ENCODE measurements around the gene UBTD1. TPM values are rescaled to one million over a fixed set of nuclear protein-coding genes. Genes with fewer than 3 reads are reported as not detected.

The UBTD1 gene
- polyA plus RNA-seq, 1 donor (not counting 4 experiments of a cell fraction or from before 2014, with no cell fraction given) = 12.0 TPM

DNA sequence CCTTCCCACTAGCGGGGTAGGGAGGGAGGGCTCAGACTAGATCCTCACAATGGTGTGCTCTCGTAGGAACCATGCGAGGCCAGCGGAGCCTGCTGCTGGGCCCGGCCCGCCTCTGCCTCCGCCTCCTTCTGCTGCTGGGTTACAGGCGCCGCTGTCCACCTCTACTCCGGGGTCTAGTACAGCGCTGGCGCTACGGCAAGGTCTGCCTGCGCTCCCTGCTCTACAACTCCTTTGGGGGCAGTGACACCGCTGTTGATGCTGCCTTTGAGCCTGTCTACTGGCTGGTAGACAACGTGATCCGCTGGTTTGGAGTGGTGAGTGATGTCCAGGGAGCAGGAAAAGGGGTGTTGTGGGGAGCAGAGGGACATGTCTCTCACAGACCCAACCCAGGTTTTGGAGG, 47.1 kb upstream of the UBTD1 start:
- Histone ChIP-seq H3K4me1 (ENCODE audit: control insufficient read depth, extremely low read depth, insufficient read depth, low read length) (peaks cover 16% of the 10 kb centered on the region), H3K79me2 (ENCODE audit: control insufficient read depth, insufficient read depth, low read length) (peaks cover 58% of the 10 kb centered on the region), H3K9me3 (ENCODE audit: control insufficient read depth, low read depth, low read length) (no peaks in the 10 kb centered on the region), H3K4me2 (ENCODE audit: control insufficient read depth, extremely low read depth, insufficient read depth, low read depth, low read length) (no peak overlapping the region), H3K9me1 (ENCODE audit: control insufficient read depth, extremely low read depth, insufficient read depth, low read length) (peaks cover 2% of the 10 kb centered on the region), H3K4me3 (ENCODE audit: control insufficient read depth in 2 of 3, extremely low read depth in 1 of 3, insufficient read depth in 2 of 3, low read depth in 1 of 3, low read length in 3 of 3) (no peak overlapping the region), H4K20me1 (ENCODE audit: control insufficient read depth, extremely low read depth, insufficient read depth, low read length) (no peaks in the 10 kb centered on the region), H3K9ac (ENCODE audit: control insufficient read depth, extremely low read depth, insufficient read depth, low read length) (no peak overlapping the region), H3K27ac (ENCODE audit: control insufficient read depth, insufficient read depth, low read length) (no peak overlapping the region), H2AFZ (ENCODE audit: control insufficient read depth, low read length) (no peak overlapping the region), H3K27me3 (ENCODE audit: control insufficient read depth, extremely low read depth, insufficient read depth, low read length) (no peaks in the 10 kb centered on the region), H3K36me3 (ENCODE audit: control insufficient read depth in 2 of 2, extremely low read depth in 1 of 2, insufficient read depth in 2 of 2, low read length in 2 of 2) (peaks cover 31 to 32% of the 10 kb centered on the region in 2 experiments)
- DNase-seq (ENCODE audit: low read depth, low spot score) (no peak), FAIRE-seq (no peak)
- dilution Hi-C loops (cut with MboI; ENCODE audit: extremely low pct_ligation_motif_present, low sequenced_read_pairs) = no loop called here
- no peak for TF ChIP-seq EZH2 (IDR thresholded peaks at IDR 0.05; ENCODE audit: low read length)
- TF ChIP-seq, protein P1, sequence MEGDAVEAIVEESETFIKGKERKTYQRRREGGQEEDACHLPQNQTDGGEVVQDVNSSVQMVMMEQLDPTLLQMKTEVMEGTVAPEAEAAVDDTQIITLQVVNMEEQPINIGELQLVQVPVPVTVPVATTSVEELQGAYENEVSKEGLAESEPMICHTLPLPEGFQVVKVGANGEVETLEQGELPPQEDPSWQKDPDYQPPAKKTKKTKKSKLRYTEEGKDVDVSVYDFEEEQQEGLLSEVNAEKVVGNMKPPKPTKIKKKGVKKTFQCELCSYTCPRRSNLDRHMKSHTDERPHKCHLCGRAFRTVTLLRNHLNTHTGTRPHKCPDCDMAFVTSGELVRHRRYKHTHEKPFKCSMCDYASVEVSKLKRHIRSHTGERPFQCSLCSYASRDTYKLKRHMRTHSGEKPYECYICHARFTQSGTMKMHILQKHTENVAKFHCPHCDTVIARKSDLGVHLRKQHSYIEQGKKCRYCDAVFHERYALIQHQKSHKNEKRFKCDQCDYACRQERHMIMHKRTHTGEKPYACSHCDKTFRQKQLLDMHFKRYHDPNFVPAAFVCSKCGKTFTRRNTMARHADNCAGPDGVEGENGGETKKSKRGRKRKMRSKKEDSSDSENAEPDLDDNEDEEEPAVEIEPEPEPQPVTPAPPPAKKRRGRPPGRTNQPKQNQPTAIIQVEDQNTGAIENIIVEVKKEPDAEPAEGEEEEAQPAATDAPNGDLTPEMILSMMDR (optimal IDR thresholded peaks at IDR 0.05 in 1 of 3, IDR thresholded peaks at IDR 0.05 in 1 of 3, conservative IDR thresholded peaks at IDR 0.05 in 1 of 3; ENCODE audit: extremely low read depth in 1 of 3, insufficient read depth in 2 of 3, low read length in 3 of 3) = no peak

GRCh38 chr10:97452352-97452751, 46.4 kb upstream of the UBTD1 start:
- Histone ChIP-seq H3K79me2 (ENCODE audit: control insufficient read depth, insufficient read depth, low read length) (peaks cover 51% of the 10 kb centered on the region), H3K4me2 (ENCODE audit: control insufficient read depth, extremely low read depth, insufficient read depth, low read depth, low read length) (no peak overlapping the region), H3K9me3 (ENCODE audit: control insufficient read depth, low read depth, low read length) (no peaks in the 10 kb centered on the region), H3K4me1 (ENCODE audit: control insufficient read depth, extremely low read depth, insufficient read depth, low read length) (peaks cover 9% of the 10 kb centered on the region), H3K27ac (ENCODE audit: control insufficient read depth, insufficient read depth, low read length) (no peak overlapping the region), H2AFZ (ENCODE audit: control insufficient read depth, low read length) (no peak overlapping the region), H3K4me3 (ENCODE audit: control insufficient read depth in 2 of 3, extremely low read depth in 1 of 3, insufficient read depth in 2 of 3, low read depth in 1 of 3, low read length in 3 of 3) (no peak overlapping the region), H3K36me3 (ENCODE audit: control insufficient read depth in 2 of 2, extremely low read depth in 1 of 2, insufficient read depth in 2 of 2, low read length in 2 of 2) (peaks cover 35 to 38% of the 10 kb centered on the region in 2 experiments), H3K9ac (ENCODE audit: control insufficient read depth, extremely low read depth, insufficient read depth, low read length) (no peak overlapping the region), H3K9me1 (ENCODE audit: control insufficient read depth, extremely low read depth, insufficient read depth, low read length) (peaks cover 2% of the 10 kb centered on the region), H3K27me3 (ENCODE audit: control insufficient read depth, extremely low read depth, insufficient read depth, low read length) (no peaks in the 10 kb centered on the region), H4K20me1 (ENCODE audit: control insufficient read depth, extremely low read depth, insufficient read depth, low read length) (no peaks in the 10 kb centered on the region)
- TF ChIP-seq, protein P1 (optimal IDR thresholded peaks at IDR 0.05 in 1 of 3, IDR thresholded peaks at IDR 0.05 in 1 of 3, conservative IDR thresholded peaks at IDR 0.05 in 1 of 3; ENCODE audit: extremely low read depth in 1 of 3, insufficient read depth in 2 of 3, low read length in 3 of 3) = no peak
- TF ChIP-seq EZH2 (IDR thresholded peaks at IDR 0.05; ENCODE audit: low read length) = no peak
- no peak for DNase-seq (ENCODE audit: low read depth, low spot score)
- dilution Hi-C loops (cut with MboI; ENCODE audit: extremely low pct_ligation_motif_present, low sequenced_read_pairs) = no loop called here
- no peak for FAIRE-seq

All from keratinocyte (primary cell).